Measurements from ENCODE around the gene GRID1. TPM values are rescaled to one million over a fixed set of nuclear protein-coding genes. Genes with fewer than 3 reads are reported as not detected.

GRID1 gene
- total RNA-seq, 1 experiment from 2014 or later = 5.6 TPM

GRCh38 chr10:86064931-86065662 lies 301.5 kb downstream of the GRID1 start (continued):
- TF ChIP-seq TCF7L2 (IDR thresholded peaks at IDR 0.05; ENCODE audit: borderline replicate concordance, extremely low read depth, insufficient read depth, insufficient read length) = no peak
- no peak for TF ChIP-seq EZH2phosphoT487 (IDR thresholded peaks at IDR 0.05; ENCODE audit: borderline replicate concordance)
- no peak for TF ChIP-seq SP1 (IDR thresholded peaks at IDR 0.05; ENCODE audit: low read depth)

- no TSS peak for BruUV-seq (replicated peaks)
- DNase-seq (ENCODE audit: low read depth, low spot score) (no peak), ATAC-seq (no peak)
- TF ChIP-seq MAX (IDR thresholded peaks at IDR 0.05) (no peak), SP1 (IDR thresholded peaks at IDR 0.05; ENCODE audit: low read depth) (no peak), ATF3 (IDR thresholded peaks at IDR 0.05) (no peak), CTCF (IDR thresholded peaks at IDR 0.05 in 2 of 3, conservative IDR thresholded peaks at IDR 0.05 in 1 of 3; ENCODE audit: borderline replicate concordance in 1 of 3, insufficient read depth in 1 of 3, low read depth in 2 of 3, low read length in 2 of 3) (no peak), ZFX (IDR thresholded peaks at IDR 0.05) (no peak), POLR2AphosphoS5 (IDR thresholded peaks at IDR 0.05; ENCODE audit: low read depth, low read length) (no peak), ZBTB33 (IDR thresholded peaks at IDR 0.05; ENCODE audit: extremely low read depth, insufficient replicate concordance, low read length) (no peak), EGR1 (IDR thresholded peaks at IDR 0.05; ENCODE audit: low read depth) (no peak), CBX3 (IDR thresholded peaks at IDR 0.05; ENCODE audit: low read depth) (no peak), ZNF274 (IDR thresholded peaks at IDR 0.05; ENCODE audit: low read depth, low read length) (no peak), REST (IDR thresholded peaks at IDR 0.05; ENCODE audit: low read depth) (no peak), POLR2A (IDR thresholded peaks at IDR 0.05; ENCODE audit: borderline replicate concordance, extremely low read depth, insufficient read depth, insufficient read length) (no peak), FOSL1 (IDR thresholded peaks at IDR 0.05; ENCODE audit: low read depth) (no peak), EZH2phosphoT487 (IDR thresholded peaks at IDR 0.05; ENCODE audit: borderline replicate concordance) (no peak), EZH2 (IDR thresholded peaks at IDR 0.05) (no peak), TCF7L2 (IDR thresholded peaks at IDR 0.05; ENCODE audit: borderline replicate concordance, extremely low read depth, insufficient read depth, insufficient read length) (no peak)
- Histone ChIP-seq H4K20me1 (ENCODE audit: insufficient read depth) (no peaks in the 10 kb centered on the region), H3K9ac (ENCODE audit: low read length) (no peak overlapping the region), H3K9me3 (ENCODE audit: control insufficient read depth in 1 of 2, insufficient read depth in 1 of 2, low read depth in 1 of 2, low read length in 2 of 2) (no peaks in the 10 kb centered on the region), H3K9me2 (ENCODE audit: insufficient read depth) (no peaks in the 10 kb centered on the region), H3K79me2 (ENCODE audit: insufficient read depth, low read length) (no peaks in the 10 kb centered on the region), H3K4me2 (ENCODE audit: low read length) (no peak overlapping the region), H3K36me3 (ENCODE audit: control insufficient read depth in 1 of 2, insufficient read depth in 2 of 2, low read length in 2 of 2) (no peaks in the 10 kb centered on the region), H3K27me3 (ENCODE audit: insufficient read depth, low read length) (no peaks in the 10 kb centered on the region; the same call in 1 of the 2 replicates), H3K27ac (ENCODE audit: low read depth, low read length) (no peak overlapping the region), H3K4me3 (replicated peaks in 1 of 2; ENCODE audit: low read depth in 1 of 2, low read length in 2 of 2) (no peak overlapping the region), H3K4me1 (ENCODE audit: control insufficient read depth in 1 of 2, insufficient read depth in 2 of 2, low read length in 2 of 2) (no peaks in the 10 kb centered on the region), H2AFZ (ENCODE audit: low read depth, low read length, poor library complexity, severe bottlenecking) (no peak overlapping the region)
- CTCF ChIA-PET = no interaction called here
- intact Hi-C loops (cut with micrococcal nuclease) = no loop called here
- RAD21 ChIA-PET (ENCODE audit: low non-redundant PET in 1 of 2, low total read pairs in 2 of 2, uncharacterized antibody in 2 of 2, unreplicated experiment in 2 of 2) = no interaction called here
- POLR2A ChIA-PET = no interaction called here
These were observed 302.4 kb downstream of the GRID1 start for GRCh38 chr10:86064219-86064618.

Data from HCT116 (cell line).